ENCODE data around the gene RBL1.
"Not testable (repeated sequence)": the region's sequence is repeated elsewhere in the genome, so short reads cannot be mapped to it uniquely, and the experiment has no call there.

The RBL1 gene

DNA sequence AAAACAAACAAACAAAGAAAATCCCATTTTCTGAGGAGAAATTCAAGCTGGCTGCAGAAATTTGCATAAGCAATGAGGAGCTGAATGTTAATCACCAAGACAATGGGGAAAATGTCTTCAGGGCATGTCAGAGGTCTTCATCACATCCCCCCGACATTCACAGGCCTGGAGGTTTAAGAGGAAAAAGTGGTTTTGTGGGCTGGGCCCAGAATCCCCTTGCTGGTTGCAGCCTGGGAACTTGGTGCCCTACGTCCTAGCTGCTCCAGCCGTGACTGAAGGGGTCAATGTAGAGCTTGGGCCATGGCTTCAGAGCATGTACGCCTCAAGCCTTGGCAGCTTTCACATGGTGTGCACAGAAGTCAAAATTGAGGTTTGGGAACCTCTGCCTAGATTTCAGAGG is 101.6 kb downstream of the RBL1 start:
- DNase-seq = not testable (repeated sequence)

DNA sequence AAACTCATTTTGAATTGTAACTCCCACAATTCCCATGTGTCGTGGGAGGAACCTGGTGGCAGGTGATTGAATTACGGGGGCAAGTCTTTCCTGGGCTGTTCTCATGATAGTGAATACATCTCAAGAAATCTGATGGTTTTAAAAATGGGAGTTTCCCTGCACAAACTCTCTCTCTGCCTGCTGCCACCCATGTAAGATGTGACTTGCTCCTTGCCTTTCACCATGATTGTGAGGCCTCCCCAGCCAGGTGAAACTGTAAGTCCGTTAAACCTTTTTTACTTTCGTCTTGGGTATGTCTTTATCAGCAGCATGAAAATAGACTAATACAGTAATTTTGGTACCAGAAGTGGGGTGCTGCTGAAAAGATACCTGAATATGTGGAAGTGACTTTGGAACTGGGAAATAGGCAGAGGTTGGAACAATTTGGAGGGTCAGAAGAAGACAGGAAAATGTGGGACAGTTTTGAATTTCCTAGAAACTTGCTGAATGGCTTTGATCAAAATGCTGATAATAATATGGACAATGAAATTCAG is 102.9 kb downstream of the RBL1 start:
- no peak for DNase-seq

DNA sequence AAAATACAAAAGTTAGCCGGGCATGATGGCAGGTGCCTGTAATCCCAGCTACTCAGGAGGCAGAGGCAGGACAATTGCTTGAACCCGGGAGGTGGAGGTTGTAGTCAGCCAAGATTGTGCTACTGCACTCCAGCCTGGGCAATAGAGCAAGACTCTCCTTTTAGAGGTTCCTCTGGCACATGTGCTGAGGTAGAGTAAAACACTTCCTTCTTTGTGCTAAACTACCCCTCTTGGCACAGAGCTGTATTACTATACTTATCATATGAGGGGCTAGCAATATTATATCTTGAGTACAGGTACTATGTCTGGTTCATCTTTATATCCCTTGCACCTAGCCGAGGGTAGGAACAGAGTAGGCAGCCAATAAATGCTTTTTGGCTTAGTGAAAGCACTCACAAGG is 104.1 kb downstream of the RBL1 start:
- DNase-seq = no peak

DNA sequence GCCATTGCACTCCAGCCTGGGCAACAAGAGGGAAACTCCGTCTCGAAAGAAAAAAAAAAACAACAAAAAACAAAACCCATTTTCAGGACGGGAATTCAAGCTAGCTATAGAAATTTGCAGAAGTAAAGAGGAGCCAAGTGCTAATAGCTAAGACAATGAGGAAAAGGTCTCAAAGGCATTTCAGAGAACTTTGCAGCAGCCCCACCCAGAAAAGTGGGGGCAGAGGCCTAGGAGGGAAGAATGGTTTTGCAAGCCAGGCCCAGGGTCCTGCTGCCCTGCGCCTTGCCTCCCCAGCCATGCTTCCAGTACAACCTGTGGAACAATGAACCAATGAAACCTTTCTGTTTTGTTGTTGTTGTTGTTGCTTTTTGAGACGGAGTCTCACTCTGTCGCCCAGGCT is 106.0 kb downstream of the RBL1 start:
- peak; percentile 68 to 76 for DNase-seq

DNA sequence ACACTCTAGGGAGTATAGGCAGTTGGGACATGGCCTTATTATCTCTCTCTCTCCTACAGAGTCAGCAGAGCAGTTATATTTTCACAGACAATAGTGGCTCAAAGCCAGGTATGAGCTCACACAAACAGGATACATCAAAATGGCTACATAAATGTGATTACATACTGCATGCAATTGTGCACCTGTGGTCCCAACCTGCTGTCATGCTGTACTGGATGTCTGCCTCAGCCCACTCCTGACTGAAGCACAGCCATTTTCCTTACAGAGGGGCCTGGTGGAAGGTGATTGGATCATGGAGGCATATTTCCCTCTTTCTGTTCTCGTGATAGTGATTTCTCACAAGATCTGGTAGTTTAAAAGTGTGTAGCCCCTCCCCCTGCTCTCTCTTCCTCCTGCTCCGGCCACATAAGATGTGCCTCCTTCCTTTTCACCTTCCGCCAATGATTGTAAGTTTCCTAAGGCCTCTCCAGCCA is 107.3 kb downstream of the RBL1 start:
- DNase-seq = peak in 1 of 2 donors; percentile 26

DNA sequence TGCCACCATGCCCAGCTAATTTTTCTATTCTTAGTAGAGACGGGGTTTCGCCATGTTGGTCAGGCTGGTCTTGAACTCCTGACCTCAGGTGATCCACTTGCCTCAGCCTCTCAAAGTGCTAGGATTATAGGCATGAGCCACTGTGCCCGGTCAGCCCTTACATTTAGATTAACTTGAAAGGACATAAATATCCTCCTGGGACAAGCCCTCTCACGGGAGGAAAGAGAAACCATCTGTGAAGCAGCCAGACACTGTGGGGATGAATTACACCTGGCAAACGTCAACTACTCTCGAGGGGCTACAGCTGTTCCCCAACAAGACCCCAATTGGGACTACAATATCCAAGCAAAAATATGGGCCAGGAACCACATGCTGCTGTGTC is 111.5 kb downstream of the RBL1 start:
- no peak for DNase-seq

DNA sequence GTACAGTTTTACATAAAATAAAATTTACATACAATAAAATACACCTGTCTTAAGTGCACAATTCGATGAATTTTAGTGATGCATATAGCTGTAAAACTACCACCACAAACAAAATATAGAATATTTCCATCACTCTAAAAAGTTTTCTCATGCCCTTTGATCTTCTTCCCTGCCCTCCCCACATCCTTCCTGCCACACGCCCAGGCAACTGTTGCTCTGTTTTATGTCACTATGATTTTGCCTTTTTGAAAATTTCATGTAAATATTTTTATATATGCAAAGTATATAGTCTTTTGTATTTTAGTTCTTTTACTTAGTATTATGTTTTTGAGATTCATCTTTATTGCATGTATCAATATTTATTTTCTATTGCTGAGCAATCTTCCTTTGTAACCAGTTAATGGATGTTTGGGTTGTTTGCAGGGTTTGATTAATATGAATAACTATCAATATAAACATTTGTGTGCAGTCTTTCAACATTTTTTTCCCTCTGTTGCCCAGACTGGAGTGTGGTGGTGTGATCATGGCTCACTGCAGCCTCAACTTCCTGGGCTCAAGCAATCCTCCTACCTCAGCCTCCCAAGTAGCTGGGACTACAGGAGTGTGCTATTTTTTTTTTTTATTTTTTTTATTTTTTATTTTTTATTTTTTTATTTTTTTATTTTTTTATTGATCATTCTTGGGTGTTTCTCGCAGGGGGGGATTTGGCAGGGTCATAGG is 120.5 kb downstream of the RBL1 start:
- no peak for DNase-seq

DNA sequence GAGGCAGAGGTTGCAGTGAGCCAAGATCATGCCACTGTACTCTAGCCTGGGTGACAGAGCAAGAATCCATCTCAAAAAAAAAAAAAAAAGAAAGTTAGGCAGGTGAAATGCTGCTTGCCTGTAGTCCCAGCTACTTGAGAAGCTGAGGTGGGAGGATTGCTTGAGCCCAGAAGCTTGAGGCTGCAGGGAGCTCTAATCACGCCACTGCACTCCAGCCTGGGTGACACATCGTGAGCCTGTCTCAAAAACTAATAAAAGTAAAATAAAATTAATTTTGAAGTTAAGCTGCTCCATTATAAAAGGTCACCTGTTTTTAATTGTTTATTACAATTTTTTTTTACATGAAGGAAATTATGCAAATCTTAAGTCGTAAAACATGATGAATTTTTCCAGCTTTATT is 121.1 kb downstream of the RBL1 start:
- DNase-seq = no peak

DNA sequence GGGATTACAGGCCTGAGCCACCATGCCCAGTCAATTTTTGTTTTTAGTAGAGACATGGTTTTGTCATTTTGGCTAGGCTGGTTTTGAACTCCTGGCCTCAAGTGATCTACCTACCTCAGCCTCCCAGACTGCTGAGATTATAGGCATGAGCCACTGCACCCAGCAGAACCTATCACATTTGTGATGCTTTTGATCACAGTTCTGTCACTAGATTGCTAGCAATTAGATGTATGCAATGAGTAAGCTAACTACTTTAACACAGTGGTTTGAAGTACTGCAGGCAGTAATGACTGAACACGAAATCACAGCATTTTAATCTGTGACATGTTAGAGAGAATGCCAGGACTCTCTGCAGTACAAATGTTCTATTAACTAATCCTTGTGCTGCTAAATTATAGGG is 124.7 kb downstream of the RBL1 start:
- no peak for DNase-seq

DNA sequence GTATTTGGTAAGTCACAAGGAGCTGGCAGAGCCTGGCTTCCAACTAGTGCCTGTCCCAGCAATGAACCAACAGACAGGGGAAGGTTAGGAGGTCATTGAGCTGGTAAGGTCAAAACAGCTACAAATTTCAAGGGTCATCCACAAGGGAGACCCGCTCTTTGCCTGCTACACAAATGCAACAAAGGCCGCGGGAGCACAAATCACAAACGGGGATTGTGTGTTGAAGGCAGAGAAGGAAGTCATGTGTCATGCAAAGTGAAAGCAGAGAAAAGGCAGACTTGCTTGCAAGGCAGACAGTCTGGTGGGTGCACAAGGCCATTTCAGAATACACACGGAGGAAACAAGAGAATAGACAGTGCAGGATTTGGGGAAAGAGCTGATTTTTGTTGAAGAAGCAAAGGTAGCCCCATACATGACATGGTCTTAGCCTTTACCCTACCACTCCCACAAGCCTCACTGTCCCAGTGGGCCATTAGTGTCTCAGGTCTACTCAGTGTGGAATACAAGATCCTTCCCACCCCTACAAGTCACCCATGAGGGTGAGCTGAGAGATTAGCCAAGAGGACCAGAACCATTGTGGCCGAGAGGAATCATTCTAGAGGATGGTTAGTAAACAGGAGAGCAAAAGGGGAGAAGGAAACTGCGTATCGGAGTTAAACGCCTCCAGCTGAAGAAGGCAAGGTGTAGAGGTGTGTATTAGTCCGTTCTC is 126.2 kb downstream of the RBL1 start:
- peak; percentile 22 to 59 for DNase-seq

DNA sequence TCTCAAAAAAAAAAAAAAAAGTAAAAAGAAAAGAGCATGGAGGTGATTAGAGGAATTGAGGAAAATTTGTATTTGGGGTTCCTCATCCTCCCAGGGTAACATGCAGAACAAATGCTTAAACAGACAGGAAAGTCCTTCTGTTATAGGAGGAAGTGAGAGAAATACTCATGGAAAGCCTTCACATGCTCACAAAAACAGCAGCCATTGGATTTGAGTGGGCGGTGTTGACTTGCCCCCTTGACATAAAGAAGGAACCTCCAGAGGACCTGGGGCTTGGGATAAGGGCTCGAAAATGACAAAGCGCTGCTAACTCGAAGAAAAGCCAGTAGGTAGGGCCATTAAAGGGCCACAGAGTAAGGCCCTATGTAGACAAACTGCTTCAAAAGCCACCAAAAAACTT is 126.7 kb downstream of the RBL1 start:
- peak; percentile 72 to 86 for DNase-seq

DNA sequence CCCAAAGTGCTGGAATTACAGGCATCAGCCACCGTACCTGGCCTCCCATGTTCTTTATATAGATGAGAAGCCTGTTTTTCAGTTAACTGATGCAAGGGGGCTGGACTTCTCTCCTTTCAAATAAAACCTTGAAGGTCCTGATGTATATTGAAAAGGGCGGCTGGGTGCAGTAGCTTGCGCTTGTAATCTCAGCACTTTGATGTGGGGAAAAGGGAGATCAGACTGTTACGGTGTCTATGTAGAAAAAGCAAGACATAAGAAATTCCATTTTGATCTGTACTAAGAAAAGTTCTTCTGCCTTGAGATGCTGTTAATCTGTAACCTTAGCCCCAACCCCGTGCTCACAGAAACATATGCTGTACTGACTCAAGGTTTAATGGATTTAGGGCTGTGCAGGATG is 128.2 kb downstream of the RBL1 start:
- DNase-seq = no peak

DNA sequence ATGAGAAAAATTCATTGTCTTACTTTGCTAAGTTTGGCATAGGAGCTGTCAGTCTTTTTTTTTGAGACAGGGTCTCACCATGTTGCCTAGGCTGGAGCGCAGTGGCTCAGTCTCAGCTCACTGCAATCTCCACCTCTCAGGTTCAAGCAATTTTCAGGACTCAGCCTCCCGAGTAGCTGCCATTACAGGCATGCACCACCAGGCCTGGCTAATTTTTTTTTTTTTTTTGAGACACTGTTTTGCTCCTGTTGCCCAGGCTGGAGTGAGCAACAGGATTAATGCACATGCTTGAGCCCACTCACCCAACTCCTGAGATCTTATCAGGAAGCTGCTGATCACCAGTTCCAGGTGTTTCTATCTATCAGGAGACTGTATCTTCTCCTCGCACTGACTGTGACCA is 128.8 kb downstream of the RBL1 start:
- not testable (repeated sequence) for DNase-seq

DNA sequence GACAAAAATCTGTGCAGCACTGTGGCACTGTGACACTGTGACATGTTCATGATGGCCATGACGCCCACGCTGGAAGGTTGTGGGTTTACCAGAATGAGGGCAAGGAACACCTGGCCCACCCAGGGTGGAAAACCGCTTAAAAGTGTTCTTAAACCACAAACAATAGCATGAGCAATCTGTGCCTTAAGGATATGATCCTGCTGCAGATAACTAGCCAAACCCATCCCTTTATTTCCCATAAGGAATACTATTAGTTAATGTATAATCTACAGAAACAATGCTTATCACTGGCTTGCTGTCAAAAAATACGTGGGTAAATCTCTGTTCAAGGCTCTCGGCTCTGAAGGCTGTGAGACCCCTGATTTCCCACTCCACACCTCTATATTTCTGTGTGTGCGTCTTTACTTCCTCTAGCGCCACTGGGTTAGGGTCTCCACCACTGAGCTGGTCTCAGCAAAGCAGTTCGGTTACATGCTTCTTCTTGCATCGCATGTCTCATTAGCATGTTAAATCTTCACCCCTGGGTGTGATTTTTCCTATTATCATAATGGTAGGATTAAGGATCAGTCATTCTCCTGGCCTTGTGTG is 133.3 kb downstream of the RBL1 start:
- not testable (repeated sequence) for DNase-seq

DNA sequence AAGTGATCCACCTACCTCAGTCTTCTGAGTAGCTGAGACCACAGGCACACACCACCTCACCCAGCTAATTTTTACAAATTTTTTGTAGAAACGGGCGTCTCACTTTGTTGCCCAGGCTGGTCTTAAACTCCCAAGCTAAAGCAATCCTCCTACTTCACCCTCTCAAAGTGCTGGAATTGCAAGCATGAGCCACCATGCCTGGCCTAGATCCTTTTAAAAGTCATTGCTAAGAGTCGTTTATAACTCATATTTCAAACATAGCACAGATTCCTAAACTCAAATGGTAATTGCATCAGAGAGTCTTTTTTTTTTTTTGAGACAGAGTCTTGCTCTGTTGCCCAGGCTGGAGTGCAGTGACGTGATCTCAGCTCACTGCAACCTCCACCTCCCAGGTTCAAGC is 136.6 kb downstream of the RBL1 start:
- no peak for DNase-seq

DNA sequence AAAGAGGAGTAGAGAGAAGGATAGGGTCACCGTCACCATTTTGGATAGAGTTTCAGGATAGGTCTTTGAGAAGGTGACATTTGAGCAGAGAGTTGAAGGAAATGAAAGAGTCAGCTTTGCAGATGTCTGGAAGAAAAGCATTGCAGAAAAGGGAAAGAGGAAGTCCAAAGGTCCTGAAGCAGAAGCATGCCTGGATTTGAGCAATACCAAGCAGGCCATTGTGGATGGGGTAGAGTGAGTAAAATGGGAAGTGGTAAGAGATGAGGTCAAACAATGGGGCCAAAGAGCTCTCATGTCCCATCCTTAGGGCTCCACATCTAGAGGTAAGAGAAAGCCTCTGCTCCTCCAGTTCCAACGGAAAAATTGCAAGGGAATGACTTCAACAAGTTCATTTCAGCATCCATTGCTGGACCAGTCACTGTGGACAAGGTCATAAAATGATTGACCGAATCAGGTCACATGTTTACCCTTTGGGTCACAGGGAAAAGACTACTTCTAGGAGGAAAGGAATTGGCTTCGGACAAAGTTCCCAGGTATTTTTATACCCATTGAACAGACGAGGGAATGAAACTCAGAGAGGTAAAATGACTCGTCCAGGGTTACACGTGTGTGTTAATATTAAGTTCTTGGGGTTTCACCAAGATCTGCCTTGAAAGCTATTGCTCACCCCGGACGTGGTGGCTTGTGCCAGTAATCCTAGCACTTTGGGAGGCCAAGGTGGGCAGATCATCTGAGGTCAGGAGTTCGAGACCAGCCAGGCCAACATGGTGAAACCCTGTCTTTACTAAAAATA is 137.7 kb downstream of the RBL1 start:
- peak; percentile 83 to 94 for DNase-seq

DNA sequence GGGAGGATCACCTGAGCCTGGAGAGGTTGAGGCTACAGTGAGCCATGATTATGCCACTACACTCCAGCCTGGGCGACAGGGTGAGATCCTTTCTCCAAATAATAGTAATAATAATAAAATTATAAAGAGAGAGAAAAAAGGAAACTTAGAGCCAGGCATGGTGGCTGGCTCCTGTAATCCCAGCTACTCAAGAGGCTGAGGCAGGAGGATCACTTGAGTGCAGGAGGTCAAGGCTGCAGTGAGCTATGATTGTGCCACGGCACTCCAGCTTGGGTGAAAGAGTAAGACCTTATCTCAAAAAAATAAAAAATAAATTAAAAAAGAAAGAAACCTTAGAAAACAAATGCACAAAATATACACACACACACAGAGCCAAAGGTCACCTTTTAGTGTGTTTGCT is 139.1 kb downstream of the RBL1 start:
- DNase-seq = no peak

DNA sequence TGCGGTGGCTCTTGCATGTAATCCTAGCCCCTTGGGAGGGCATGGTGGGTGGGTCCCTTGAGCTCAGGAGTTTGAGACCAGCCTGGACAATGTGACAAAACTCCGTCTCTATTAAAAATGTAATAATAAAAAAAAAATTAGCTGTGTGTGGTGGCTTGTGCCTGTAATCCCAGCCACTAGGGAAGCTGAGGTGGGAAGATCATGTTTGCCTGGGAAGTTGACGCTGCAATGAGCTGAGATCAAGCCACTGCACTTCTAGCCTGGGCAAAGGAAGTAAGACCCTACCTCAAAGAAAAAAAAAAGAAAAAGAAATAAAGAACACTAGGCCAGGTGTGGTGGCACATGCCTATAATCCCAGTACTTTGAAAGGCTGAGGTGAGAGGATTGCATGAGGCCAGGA is 139.8 kb downstream of the RBL1 start:
- peak in 1 of 2 donors; percentile 20 for DNase-seq

DNA sequence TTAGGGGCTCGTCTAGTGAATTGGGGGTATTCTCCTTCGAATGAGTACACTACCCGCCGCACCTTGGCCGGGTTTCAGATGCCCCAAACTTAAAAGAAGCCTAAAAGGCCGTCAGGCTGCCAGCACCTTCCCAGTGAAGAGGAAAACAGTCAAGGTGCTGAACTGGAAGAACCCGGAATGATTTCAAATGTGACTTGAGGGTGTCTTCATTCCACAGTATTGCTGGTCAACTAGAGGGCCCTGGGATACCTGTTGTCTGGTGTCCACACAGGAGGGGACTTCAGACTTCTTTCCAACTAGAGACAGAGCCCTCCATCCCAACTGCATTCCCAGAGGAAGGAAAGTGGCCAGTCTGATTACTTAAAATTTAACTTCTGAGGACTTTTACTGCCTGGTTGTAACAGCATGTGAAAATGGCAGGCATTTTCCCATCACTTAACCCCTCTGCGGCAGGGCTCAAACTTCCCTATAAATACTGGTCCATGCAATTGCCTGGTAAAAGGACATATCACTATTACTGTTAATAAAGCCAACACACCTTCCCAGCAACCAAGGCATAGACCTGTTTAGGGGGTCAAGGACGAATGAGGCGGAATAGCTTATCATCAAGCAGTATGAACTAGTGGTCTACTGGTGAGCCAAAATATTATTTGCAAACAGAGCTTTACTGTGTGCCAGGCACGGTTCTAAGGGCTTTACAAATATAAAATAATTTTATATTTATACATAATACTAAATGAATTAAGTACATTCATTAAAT is 143.6 kb downstream of the RBL1 start:
- no peak for DNase-seq

DNA sequence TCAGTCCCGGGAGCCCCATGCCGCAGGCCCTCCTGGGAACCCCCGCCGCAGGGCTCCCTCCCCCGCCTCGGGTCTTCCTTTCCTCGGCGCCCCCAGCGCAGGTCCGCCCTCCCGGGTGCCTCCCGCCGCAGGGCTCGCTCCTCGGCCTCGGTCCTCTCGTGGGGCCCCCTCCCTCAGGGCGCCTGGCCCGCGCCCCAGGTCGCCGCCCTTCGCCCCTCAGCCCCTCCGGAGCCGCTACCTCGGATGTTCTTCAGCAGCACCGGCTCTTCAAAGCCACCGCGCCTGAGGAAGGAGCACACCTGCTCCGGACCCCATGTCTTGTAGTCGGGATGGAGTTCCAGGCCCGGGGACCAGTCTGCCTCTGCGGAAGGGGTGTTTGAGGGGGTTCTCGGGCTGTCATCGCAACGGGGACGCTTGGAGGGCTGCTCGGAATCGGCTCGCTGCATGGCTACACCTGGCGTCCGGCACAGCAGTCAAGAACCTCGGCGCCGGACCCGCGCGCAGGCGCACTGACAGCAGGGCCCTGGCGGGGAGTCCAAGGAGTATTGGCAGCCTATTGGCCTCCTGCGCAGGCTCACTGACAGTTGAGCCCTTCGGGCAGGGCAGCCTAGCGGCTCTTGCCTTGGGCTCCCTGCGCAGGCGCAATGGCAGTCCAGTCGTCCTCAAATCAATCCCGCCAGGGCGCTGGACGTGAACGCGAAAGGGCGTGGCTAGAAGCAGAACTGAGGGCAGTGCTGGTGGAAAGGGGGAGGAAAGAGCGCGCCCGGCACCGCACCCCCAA is 144.4 kb downstream of the RBL1 start, which contains the start of gene SAMHD1:
Gene SAMHD1 (minus strand): TSS at position 511 of the 781 bp plus-strand sequence. CDS start 65 bp downstream, at position 446.
- DNase-seq = peak; percentile 97 to 99
